Suprapubic skin (tissue), 4 donors: ENCODE results near the gene EXD2. TPM values are rescaled to one million over a fixed set of nuclear protein-coding genes. Genes with fewer than 3 reads are reported as not detected.

Experiments used
- DNase-seq, 2 donors: peaks; one replicate each; pipeline ENCODE4 v3.0.0-alpha.2; 2019; ENCODE audit warnings: low spot score in 2 of 2
- H3K27ac ChIP-seq: fragments of 200-600 bp; sonication (generic); one replicate; pipeline ENCODE4 v1.5.1; 2019
- H3K27me3 ChIP-seq: fragments of 200-600 bp; sonication (generic); one replicate; pipeline ENCODE4 v1.5.1; 2019
- H3K36me3 ChIP-seq: fragments of 200-600 bp; sonication (generic); one replicate; pipeline ENCODE4 v1.5.1; 2019
- H3K4me1 ChIP-seq: fragments of 200-600 bp; sonication (generic); one replicate; pipeline ENCODE4 v1.5.1; 2019
- H3K4me3 ChIP-seq: fragments of 200-600 bp; sonication (generic); one replicate; pipeline ENCODE4 v1.5.1; 2019; ENCODE audit warnings: mild to moderate bottlenecking
- H3K9me3 ChIP-seq: fragments of 200-600 bp; sonication (generic); one replicate; pipeline ENCODE4 v1.5.1; 2019
- EP300 ChIP-seq: sonication (generic); formaldehyde crosslinking; IDR thresholded peaks from one replicate; pipeline ENCODE4 v1.6.1; 2017; ENCODE audit warnings: antibody characterized with exemption
- POLR2A ChIP-seq, 2 donors: fragments of 450-650 bp; IDR thresholded peaks; one replicate each; pipeline ENCODE4 v1.6.1; 2017; ENCODE audit warnings: antibody characterized with exemption in 2 of 2, mild to moderate bottlenecking in 2 of 2, moderate library complexity in 2 of 2
- POLR2AphosphoS5 ChIP-seq, 3 donors: sonication (generic); formaldehyde crosslinking; IDR thresholded peaks; one replicate each; pipeline ENCODE4 v1.6.1; 2017; ENCODE audit warnings: antibody characterized with exemption in 3 of 3
- WGBS: methylation state at CpG from one replicate; pipeline ENCODE4 v1.1.5; 2018; 5-methylcytosine and 5-hydroxymethylcytosine counted together
- total RNA-seq, 4 donors: library from RNA; depleted of rRNA; stranded (reverse); fragments of >200 nt; gene quantifications; one replicate each; pipeline ENCODE4 v1.1.0, GENCODE V29; 2016
- TF ChIP-seq, protein P1 (sequence below), 2 donors: fragments of 200-600 bp in 1 of 2; fragments of 450-650 bp in 1 of 2; sonication (generic) in 1 of 2; IDR thresholded peaks; one replicate each; pipeline ENCODE4 v1.5.1; 2016 to 2019; ENCODE audit warnings: antibody characterized with exemption in 2 of 2, mild to moderate bottlenecking in 1 of 2, moderate library complexity in 1 of 2

EXD2 gene
- total RNA-seq, 4 donors from 2014 or later = 17.6 to 26.8 (median 19.6) TPM

DNA sequence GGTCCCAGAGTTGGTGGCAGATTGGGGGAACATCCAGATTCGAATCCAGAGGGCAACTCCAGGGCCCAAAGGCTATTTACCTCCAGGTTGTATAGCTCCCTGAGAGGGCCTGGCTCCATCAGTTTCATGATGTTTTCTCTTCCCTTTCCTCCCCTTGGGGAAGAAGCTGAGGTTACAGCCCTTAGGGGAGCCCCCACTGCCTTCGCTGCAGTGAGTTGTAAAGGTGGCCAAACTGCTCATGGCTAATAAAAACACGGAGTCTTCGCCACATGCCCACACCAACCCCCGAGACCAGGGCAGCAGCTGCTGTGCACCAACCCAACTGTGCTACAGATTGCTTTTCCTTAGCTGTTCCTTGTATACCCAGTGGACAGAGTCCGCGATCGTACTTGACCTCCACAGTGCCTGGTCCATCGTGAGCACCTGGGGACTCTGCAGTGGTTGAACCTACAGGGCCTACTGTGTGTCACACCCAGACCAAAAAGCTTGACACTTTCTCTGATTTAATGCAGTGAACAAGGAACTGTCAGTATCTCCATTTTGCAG is 89.5 kb downstream of the EXD2 start:
- WGBS = 94% methylated on average over 9 of the region's 9 CpGs
- Histone ChIP-seq H3K27me3 (no peaks in the 10 kb centered on the region), H3K4me1 (no peaks in the 10 kb centered on the region), H3K36me3 (no peaks in the 10 kb centered on the region), H3K4me3 (no peak overlapping the region), H3K9me3 (no peaks in the 10 kb centered on the region), H3K27ac (no peak overlapping the region)
- DNase-seq = peak in 1 of 2 donors; percentile 55
- no peak for TF ChIP-seq POLR2A (IDR thresholded peaks at IDR 0.05)

DNA sequence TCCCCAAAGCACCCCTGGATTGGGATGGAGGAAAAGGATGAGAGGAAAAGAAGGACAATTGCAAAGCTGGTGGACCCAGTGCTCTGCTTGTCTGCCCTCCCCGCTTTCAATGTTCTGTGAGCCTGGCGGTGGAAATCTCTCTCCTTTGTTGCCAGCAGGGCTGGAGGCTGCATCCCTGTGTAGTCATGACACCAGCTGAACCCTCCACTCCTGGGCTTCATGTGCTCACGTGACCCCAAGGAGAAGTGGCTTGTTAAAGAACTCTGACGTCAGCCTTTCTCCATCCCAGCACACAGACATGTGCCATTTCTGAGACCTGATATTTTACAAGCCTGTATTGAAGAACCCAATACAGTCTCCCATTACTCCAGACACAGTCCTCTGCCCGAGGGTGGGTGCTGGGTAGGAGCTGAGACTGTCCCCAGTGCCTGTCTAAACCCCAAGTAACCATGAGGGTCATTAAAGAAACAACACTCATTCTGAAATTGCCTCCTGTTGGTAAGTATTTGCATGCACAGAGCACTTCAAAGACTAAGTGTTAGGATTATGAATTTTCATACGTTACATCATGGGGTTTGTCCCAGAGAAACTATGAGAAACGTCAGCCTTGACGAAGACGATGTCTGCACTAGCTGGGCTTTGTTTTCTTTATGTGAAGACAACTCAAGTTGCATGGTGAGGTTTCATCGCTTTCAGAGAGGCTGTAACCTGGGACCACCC is 90.3 kb downstream of the EXD2 start:
- Histone ChIP-seq H3K27me3 (no peaks in the 10 kb centered on the region), H3K4me3 (no peak overlapping the region), H3K4me1 (no peaks in the 10 kb centered on the region), H3K27ac (no peak overlapping the region), H3K9me3 (no peaks in the 10 kb centered on the region), H3K36me3 (no peaks in the 10 kb centered on the region)
- peak in 1 of 2 donors; percentile 49 for DNase-seq
- TF ChIP-seq EP300 (no peak), POLR2A (IDR thresholded peaks at IDR 0.05) (no peak), POLR2AphosphoS5 (IDR thresholded peaks at IDR 0.05) (no peak)
- TF ChIP-seq, protein P1, sequence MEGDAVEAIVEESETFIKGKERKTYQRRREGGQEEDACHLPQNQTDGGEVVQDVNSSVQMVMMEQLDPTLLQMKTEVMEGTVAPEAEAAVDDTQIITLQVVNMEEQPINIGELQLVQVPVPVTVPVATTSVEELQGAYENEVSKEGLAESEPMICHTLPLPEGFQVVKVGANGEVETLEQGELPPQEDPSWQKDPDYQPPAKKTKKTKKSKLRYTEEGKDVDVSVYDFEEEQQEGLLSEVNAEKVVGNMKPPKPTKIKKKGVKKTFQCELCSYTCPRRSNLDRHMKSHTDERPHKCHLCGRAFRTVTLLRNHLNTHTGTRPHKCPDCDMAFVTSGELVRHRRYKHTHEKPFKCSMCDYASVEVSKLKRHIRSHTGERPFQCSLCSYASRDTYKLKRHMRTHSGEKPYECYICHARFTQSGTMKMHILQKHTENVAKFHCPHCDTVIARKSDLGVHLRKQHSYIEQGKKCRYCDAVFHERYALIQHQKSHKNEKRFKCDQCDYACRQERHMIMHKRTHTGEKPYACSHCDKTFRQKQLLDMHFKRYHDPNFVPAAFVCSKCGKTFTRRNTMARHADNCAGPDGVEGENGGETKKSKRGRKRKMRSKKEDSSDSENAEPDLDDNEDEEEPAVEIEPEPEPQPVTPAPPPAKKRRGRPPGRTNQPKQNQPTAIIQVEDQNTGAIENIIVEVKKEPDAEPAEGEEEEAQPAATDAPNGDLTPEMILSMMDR (IDR thresholded peaks at IDR 0.05) = no peak
- 69% methylated on average over 10 of the region's 10 CpGs for WGBS

DNA sequence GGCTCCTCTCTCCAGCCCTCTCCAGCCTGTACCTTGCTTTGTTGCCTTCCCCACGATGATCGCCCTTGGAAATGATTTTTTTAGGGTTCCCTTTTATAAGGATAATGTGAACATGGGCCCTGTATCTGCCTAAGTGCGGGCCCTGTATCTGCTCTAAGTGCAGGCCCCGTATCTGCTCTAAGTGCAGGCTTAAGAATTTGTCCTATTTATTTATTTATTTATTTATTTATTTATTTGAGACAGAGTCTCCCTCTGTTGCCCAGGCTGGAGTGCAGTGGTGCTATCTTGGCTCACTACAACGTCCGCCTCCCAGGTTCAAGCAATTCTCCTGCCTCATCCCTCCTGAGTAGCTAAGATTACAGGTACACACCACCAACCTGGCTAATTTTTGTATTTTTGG is 91.2 kb downstream of the EXD2 start:
- Histone ChIP-seq H3K4me3 (no peak overlapping the region), H3K36me3 (no peaks in the 10 kb centered on the region), H3K27me3 (no peaks in the 10 kb centered on the region), H3K27ac (no peak overlapping the region), H3K4me1 (peaks cover 5% of the 10 kb centered on the region), H3K9me3 (no peaks in the 10 kb centered on the region)
- DNase-seq = peak in 1 of 2 donors; percentile 26
- WGBS = 99% methylated on average over 6 of the region's 6 CpGs
- TF ChIP-seq, protein P1 (IDR thresholded peaks at IDR 0.05) = no peak
- no peak for TF ChIP-seq POLR2A (IDR thresholded peaks at IDR 0.05)
- TF ChIP-seq EP300 = no peak
- no peak for TF ChIP-seq POLR2AphosphoS5 (IDR thresholded peaks at IDR 0.05)

DNA sequence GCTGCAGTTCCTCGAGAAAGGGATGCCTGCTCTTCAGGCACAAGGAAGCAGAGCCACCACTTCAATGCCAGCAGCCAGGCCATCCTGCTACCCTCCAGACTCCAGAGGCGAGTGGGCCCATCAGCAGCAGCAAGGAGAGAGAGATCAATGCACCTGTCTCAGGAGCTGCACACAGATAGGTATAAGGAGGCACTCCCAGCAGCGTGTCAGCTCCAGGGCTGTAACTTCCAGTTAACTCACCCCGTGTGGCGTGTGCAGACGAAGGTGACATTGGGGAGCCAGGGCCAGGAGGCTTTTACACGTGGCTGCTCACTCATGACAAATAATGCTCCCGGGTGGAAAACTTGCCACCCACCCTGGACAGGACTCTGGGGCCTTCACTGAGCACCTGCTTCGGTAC is 92.9 kb downstream of the EXD2 start:
- 66% methylated on average over 4 of the region's 9 CpGs for WGBS
- peaks cover 16% of the 10 kb centered on the region for H3K4me1 ChIP-seq
- no peaks in the 10 kb centered on the region for H3K27me3 ChIP-seq
- TF ChIP-seq, protein P1 (IDR thresholded peaks at IDR 0.05) = no peak
- TF ChIP-seq EP300 (no peak), POLR2AphosphoS5 (IDR thresholded peaks at IDR 0.05) (no peak), POLR2A (IDR thresholded peaks at IDR 0.05) (no peak)
- no peak overlapping the region for H3K4me3 ChIP-seq
- peak in 1 of 2 donors; percentile 40 for DNase-seq
- no peak overlapping the region for H3K27ac ChIP-seq
- H3K9me3 ChIP-seq = no peaks in the 10 kb centered on the region
- H3K36me3 ChIP-seq = no peaks in the 10 kb centered on the region

DNA sequence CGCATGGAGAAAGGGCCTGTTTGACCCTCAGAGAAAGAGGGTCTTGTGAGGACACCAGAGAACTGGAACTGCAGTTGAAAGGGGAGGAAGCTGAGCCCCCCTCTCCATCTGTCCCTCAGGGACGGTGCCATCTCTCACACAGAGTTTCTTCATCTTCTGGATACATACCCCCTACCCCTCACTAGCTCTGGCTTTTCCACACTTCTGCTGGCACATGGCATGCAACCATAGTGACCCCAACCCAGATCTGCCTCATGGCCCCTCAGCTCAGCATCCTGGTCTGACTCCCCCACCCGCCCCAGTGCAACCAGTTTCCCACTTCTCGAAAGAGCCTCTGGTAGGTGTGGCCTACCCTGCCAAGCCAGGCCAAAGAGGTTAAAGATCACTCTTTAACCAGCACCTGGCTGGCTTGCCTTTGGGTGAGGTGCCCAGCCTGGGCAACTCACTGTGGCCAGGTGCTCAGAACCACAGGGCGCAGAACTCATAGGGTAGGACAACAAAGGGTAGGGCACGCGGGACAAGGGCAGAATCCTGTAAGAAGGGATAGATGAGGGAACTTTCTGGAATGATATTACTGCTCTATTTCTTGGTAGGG is 94.5 kb downstream of the EXD2 start:
- 75% methylated on average over 7 of the region's 7 CpGs for WGBS
- DNase-seq = peak in 1 of 2 donors; percentile 49

More for the DNA sequence above, 94.5 kb downstream of the EXD2 start:
- no peak overlapping the region for H3K27ac ChIP-seq
- H3K27me3 ChIP-seq = no peaks in the 10 kb centered on the region
- no peaks in the 10 kb centered on the region for H3K9me3 ChIP-seq
- no peak for TF ChIP-seq POLR2AphosphoS5 (IDR thresholded peaks at IDR 0.05)
- TF ChIP-seq EP300 = no peak
- no peak for TF ChIP-seq POLR2A (IDR thresholded peaks at IDR 0.05)
- TF ChIP-seq, protein P1 (IDR thresholded peaks at IDR 0.05) = no peak
- H3K4me1 ChIP-seq = peaks cover 27% of the 10 kb centered on the region
- H3K4me3 ChIP-seq = no peak overlapping the region
- no peaks in the 10 kb centered on the region for H3K36me3 ChIP-seq
